GM19438 (cell line): Measurements from ENCODE around the gene NPHP3.

Experiments
- ATAC-seq: cut with Tn5 transposase; IDR thresholded peaks from one replicate; pipeline ENCODE4 v1.9.1; 2021; ENCODE audit warnings: low read depth; ENCODE audit not compliant: unreplicated experiment

The NPHP3 gene

GRCh38 chr3:132694991-132695390, 27.2 kb downstream of the NPHP3 start:
- no peak for ATAC-seq

GRCh38 chr3:132690040-132690439, 32.2 kb downstream of the NPHP3 start:
- ATAC-seq, result no peak

DNA sequence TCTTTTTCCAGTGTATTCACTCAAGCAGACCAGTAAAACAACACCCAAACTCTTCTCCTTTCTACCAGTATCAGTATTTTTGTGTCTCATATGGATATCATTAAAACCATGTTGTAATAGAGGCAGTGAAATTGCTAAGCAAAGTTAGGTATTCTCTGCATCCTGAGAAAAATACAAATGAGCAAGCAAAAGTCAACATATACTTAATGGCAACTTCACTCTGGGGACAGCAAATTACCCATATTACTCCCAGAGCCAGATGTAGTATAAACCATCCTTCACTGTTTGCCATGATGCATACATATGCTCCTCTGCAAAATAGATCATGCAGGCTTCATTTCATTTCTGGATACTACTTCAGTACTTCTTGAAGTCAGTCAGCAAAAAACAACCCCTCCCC, 40.0 kb downstream of the NPHP3 start:
- no peak for ATAC-seq

DNA sequence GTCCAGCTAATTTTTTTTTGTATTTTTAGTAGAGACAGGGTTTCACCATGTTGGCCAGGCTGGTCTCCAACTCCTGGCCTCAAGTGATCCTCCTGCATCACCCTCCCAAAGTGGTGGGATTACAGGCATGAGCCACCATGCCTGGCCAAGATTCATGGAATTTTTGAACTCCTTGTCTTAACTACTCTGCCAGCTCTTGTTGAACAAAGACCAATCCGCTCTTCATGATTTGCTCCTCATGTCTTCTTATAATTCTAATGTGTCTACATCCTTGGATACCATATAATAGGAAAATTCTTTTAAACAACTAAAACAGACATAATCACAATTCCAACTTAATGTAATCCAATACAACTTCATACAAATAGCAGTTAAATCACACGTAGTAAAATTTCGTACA, 40.8 kb downstream of the NPHP3 start:
- no peak for ATAC-seq

DNA sequence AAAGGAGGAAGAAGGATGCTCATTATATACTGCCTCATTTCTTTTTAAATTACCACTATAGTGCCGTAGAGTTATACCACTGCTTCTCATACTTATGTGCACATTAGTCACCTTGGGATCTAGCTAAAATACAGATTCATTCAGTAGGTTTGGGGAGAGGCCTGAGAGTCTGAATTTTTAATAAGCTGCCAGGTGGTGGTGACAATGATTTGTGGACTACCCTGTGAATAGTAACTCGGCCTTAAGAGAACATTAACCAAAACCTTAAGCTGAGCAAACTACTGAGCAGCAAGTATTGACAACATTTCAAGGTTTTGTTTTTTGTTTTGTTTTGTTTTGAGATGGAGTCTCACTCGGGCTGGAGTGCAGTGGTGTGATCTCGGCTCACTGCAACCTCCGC, 42.3 kb downstream of the NPHP3 start:
- ATAC-seq, result no peak

- no peak for ATAC-seq
Observed at GRCh38 chr3:132675408-132675807, 46.8 kb downstream of the NPHP3 start.

- ATAC-seq, result no peak
Observed at GRCh38 chr3:132669256-132669777, 52.9 kb downstream of the NPHP3 start.

GRCh38 chr3:132665230-132665745, 56.9 kb downstream of the NPHP3 start:
- ATAC-seq, result no peak

- no peak for ATAC-seq
Observed at GRCh38 chr3:132662212-132662611, 60.0 kb downstream of the NPHP3 start.

- no peak for ATAC-seq
Observed at GRCh38 chr3:132661101-132661500, 61.1 kb downstream of the NPHP3 start.

DNA sequence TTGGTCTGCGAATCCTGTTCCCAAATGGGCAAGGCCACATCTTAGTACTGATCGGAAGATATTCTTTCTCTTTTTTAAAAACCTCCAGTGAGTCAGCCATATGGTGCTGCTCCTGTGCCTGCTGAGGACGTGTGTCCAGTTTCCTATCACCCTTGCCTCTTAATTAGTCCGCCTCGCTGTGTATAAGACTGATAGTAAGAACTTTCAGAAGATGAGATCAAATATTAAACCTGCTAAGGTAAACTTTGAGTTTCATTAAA, 61.5 kb downstream of the NPHP3 start:
- peak; percentile 2 for ATAC-seq

DNA sequence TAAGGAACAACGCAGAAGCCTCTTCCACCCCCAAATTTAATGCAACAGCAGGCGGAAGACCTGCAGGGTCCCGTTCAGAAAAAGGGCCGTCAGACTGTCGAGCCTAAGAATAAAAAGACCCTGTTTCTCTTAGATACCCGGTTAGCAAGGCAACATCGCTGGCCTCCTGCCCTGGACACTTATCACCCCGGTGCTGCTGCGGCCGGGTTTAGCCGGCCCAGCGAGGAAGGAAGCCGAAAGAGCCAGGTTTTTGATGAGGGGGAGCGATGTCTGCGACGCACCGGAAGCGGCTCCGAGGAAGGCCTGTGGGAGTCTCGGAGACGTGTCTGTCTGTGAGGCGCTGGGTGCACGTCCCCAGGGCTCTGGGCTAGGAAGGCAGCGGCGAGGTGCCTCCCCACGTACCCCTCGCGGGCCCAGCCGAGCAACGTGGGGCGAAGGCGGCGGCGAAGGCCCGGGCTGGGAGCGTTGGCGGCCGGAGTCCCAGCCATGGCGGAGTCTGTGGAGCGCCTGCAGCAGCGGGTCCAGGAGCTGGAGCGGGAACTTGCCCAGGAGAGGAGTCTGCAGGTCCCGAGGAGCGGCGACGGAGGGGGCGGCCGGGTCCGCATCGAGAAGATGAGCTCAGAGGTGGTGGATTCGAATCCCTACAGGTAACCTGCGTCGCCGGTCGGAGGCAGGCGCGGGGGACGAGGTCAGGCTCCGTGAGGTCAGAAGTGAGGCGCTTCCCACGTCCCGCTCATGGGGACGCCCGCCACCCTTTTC, 62.0 kb downstream of the NPHP3 start, which contains the start of gene UBA5:
TSS of gene UBA5 (plus strand) at position 278 of the 759 bp plus-strand sequence. CDS start at position 487, 209 bp downstream.
- ATAC-seq, result peak; percentile 61

- ATAC-seq, result peak; percentile 54
Observed at GRCh38 chr3:132659365-132660051, 62.7 kb downstream of the NPHP3 start, which contains the start of gene ACAD11. Gene ACAD11, minus strand, starts transcription at chr3:132659809. Its CDS starts 58 bp downstream, at chr3:132659751.

- ATAC-seq, result no peak
Observed at GRCh38 chr3:132659000-132659364, 63.2 kb downstream of the NPHP3 start.

DNA sequence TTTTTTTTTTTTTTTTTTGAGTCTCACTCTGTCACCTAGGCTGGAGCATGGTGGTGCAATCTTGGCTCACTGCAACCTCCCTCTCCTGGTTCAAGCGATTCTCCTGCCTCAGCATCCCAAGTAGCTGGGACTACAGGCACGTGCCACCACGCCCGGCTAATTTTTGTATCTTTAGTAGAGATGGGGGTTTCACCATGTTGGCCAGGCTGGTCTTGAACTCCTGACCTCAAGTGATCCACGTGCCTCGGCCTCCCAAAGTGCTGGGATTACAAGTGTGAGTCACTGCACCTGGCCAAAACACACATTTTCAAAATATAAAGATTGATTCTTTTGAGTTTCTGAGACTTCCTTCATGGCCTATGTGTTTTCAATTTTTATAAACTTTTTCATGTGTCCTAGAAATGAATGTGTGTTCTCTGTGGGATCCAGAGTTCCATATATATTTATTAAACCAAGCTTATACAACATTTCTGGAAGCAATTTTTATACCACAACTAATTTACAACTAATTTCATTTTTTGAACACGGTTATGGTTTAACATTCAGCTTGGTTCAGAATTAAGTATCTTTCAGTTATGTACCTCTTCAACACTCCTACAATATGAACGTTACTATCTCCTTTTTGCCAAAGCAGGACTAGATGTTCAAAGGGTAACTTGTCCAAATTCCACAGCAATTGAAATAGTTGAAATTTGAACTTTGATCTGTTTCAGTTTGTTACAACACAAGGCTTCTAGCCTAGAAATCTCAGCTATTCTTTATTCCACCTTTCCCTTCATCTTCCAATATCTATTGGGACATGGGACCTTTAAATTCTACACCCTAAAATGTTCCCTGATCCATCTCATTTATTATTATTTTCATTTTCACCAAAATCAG, 64.1 kb downstream of the NPHP3 start:
- no peak for ATAC-seq

DNA sequence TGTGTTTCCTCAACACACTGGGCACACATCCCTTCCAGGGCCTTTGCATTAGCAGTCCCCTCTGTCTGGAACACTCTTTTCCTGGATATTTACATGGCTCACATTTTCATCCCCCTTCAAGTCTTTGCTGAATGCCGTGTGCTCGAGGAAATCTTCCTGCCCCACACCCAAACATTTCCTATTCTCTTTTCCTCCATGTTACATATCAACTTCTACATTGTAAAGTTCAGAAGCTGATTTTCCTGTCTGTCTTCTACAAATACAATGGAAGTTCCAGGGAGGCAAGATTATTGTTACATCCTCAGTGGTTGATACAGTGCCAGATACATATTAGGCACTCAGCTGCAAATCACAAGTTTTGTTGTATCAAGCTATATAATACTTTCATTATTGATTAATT, 66.7 kb downstream of the NPHP3 start:
- ATAC-seq, result no peak

GRCh38 chr3:132654721-132655120, 67.5 kb downstream of the NPHP3 start:
- no peak for ATAC-seq

GRCh38 chr3:132654190-132654589, 68.0 kb downstream of the NPHP3 start:
- no peak for ATAC-seq

GRCh38 chr3:132652640-132653270, 69.5 kb downstream of the NPHP3 start:
- ATAC-seq, result no peak

DNA sequence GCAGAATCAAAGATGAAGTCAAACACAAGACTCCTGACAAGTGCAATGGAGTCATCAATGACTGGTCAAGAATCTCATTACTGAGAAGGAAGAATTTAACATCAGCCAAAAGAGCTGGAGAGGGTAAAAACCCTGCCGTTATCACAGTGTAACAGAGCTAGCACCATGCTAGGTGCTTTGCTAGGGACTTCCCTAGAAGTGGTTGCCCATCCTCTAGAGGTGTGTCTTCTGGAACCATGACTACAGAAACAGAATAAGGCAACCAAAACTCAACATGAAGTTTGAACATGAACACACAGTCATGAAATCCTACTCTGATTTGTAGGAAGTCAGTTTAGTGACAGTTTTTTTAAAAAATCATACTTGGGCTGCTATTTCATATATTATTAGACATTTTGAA, 72.1 kb downstream of the NPHP3 start:
- ATAC-seq, result no peak
